NCI-H146 treated with DMSO at 0.1 percent for 48 hours (cell line): ENCODE data around the gene INHA.

Experiments
- DNase-seq: peaks from one replicate; lab custom pipeline; 2025; ENCODE audit not compliant: unreplicated experiment; lab: John Stamatoyannopoulos, UW

Gene INHA

DNA sequence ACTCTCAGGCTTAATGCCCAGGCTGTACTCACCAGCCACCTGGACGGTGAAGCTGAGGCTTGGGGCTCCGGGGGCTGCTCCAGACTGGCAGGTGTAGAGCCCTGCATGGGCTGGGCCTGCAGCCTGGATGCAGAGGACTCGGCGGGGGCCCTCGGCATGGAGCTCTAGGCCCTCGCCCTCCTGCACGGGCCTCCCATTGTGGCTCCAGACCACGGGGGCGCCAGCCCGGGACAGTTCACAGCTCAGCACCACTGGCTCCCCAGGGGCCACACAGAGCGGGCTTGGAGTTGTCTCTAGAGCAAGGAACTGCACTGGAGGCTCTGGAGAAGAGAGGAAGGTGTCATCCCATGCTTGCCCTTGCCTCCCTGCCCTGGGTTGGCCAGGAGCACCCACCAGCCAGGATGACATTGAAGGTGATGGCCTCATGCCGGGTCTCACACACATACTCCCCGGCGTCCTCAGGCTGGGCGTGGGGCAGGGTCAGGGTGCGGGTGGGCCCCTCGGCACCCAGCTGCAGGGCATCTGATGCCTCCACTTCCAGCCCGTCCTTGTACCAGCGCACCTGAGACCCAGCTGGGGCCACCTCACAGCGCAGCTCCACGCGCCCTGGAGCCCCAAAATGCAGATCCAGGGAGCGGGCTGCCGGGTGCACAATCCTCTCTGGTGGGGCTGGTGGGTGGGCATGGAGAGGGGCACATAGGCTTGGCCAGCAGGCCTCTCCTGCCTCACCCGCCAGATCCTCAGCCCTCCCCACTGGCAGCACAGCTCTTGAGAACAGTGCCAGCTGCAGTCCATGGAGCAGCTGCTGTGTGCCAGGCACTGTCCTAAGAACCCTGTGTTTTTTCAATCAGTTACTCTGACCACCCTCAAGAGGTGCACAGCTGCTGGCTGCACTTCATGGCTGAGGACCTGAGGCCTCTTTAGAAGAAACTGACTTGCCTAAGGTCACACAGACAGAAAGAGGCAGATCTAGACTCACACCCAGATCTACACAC is 14.0 kb upstream of the INHA start:
- DNase-seq = no peak

DNA sequence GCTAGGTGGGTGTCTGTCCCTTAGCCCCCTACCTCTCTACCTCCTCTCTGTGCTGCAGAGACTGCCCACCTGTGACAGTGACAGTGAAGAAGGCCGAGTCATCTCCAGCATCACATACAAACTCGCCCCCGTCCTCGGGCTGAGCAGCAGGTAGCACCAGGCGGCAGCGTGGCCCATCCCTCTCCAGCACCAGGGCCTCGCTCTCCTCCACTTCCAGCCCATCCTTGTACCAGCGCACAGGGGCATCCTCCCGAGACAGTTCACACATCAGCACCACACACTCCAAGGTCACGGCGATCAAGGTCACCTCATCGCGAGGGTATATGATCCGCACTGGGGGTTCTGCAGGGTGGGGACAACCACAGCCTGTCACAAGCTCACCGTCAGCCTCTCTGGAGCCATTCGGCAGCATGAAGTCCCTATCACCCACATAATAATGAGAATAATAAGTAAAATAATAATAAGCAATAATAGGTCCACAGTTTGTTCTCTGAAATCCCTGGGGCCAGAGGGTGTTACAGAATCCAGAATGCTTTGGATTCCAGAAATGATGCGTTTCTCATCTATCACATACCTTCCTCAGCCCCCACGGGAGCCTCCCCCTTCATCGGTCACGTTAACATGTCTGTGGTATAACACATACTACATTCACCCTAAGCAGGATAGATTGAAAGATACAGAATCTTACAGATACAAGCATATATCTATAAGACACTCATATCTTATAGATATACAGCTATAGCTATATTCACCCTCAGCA is 12.8 kb upstream of the INHA start:
- no peak for DNase-seq

DNA sequence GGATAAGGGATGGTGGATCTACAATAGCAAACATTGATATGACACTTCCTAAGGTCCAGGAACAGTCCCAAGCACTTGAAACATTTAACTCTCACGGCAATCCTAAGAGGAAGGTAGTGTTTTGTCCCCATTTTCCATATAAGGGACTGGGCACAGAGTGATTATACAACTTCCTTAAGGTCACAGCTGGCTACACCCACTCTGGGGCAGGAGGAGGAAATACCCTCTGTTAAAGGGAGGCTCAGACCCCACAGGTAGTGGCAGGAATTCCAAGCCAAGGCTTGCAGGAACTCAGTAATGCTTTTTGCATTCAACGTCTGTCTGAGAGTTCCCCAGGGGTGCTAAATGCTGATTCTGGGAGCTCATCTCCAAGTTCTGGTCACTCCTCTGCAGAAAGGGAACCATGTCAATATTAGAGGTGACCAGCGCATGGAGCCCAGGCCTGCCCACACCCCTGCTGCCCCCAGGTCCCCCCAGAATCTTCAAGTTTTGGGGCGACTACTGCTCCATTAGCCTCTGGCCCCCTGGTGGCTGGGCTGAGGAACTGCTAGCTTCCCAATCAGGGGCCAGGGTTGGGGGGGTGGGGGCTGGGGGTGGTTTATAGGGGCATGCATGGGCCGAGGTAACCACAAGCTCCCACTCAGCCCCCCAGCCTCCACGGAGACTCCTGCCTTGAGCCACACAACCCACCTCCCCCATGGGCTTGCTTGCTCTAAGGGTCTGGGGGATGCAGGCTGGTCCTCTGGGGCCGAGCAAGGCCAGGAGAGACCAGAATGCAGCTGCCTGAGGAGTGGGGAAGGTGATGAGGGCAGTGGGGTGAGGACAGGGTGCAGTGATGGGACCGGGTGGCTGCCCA is 11.8 kb upstream of the INHA start:
- DNase-seq = no peak

DNA sequence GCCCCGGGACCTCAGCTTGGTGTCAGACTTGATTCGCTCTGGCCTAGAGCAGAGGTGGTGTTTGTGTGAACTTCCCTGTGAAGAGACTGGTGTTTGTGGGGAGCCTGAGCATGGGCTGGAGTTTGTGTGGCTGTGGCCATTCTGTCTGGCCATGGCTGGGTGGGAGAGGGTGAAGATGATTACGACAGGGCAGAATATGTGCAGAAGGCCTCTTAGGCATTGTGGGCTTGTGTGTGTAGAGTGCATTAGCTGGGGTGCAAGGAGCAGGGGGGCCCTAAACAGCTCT is 11.3 kb upstream of the INHA start:
- DNase-seq = no peak

DNA sequence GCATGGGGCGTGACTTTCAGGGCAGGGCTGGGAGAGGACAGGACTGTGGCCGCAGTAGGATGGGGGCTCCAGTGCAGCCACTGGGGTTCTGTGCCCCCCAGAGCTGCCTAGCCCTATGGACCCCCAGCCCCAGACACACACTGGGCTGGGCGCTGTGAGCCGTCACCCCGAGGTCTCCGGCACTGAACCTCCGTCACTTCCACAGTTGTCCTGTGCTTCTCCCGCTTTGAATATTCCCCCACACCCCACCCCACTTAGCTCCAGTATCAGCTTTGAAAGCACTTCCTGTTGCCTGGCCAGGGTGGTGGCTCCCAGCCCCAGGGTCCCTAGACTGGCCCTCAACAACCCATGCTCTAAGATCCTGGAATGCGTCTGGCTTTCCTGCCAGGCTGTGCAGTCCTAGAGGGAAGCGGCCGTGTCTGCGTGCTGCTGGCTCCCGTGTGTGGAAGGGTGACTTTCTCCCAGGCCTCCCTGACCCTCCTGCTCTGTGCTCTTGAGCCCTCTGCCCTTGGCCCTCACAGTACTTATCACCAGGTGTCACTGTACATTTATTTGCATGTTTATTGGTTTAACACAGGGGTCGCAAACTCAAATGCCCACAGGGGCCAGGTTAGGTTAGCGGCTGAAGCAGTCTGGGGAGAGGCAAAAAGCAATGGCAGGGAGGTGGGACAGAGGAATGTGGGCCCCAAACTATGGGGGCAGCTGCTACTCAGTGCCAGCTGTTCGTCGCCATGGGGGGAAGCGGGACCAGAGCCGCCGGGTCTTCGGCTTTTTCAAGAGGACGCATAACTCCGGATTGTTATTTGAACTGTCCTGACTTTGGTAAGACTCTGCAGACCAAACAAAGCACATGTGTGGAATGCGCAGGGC is 10.7 kb upstream of the INHA start:
- no peak for DNase-seq

DNA sequence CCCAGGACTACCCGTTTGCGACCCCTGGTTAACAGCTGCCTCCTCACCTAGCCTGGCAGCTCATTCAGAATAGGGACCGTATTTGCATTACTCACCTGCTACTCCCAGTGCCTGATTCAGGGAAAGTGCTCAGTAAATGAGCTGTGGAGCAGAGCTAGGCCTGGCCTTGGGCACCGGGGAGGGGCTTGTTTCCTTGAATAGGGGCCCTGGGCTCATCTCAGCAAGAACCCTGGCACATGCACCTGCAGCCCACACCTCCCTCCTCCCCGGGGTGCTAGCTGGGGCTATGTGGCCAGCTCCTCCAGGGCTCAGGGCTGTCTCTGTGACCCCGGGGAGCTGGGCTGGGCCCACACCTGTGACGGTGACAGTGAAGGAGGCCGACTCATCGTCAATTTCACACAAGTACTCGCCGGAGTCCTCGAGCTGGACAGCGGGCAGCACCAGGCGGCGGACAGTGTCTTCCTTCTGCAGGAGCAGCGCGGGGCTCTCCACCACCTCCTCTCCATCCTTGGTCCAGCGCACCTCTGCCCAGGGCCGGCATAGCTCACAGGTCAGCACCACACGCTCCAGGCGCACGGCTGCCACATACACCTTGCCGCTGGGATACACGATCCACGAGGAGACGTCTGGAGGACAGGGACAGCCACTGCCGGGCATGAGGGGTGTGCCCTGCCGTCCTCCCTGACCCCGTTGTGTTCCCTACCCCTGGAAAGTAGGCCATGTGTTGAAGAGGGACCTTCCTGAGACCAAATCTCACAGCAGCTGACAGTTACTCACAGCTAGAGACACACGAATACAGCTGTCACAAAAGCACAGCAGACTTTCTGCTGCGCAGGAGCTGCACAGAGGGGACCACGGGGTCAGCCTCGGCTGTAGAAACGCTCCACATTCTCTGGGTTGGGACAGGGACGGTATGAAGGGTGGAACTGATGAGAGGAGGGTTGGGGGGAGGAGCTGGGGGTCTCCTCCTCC is 9.8 kb upstream of the INHA start:
- DNase-seq = no peak

DNA sequence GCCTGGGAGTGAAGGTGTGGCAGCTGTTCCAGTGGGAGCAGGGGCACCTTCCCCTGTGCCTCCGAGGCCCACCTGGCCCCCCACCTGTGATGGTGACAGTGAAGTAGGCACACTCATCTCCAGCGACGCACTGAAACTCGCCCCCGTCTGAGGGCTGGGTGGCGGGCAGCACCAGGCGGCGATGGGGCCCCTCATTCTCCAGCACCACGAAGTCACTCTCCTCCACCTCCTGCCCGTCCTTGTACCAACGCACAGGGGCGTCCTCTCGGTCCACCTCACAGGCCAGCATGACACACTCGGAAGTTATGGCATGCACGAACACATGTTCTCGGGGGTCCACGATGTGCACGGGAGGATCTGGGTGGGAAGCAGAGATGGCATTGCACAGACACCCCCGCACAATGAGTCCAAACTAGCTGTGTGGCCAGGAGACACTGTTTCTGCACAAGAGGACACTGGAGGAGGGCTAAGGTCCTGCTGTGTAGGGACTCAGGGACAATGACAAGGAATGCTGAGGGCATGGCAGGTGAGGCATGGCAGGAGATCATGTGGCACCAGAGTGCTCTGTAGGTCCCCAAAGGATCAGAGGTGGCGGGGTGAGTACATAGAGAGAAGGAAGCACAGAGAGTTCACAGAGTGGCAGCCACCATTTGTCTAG is 8.7 kb upstream of the INHA start:
- no peak for DNase-seq

GRCh38 chr2:219565130-219566080 is 6.7 kb upstream of the INHA start:
- no peak for DNase-seq

DNA sequence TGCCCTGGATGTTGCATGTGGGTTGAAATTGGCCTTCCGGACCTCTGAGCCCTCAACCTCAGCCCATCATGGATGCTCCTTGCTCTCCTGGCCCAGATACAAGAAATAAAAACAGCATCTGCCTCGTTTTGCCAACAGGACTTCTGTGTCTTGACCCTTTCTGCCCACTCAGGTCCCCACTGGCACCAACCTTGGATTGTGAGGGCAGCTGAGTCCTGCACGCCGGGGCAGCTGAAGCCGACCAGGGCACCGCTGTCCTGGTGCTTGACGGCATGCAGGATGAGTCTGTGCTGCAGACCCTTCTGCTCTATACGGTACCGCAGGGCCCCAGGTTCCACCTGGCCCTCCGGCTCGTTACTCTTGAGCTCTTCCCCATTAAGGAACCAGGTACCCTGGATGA is 5.5 kb upstream of the INHA start:
- no peak for DNase-seq

DNA sequence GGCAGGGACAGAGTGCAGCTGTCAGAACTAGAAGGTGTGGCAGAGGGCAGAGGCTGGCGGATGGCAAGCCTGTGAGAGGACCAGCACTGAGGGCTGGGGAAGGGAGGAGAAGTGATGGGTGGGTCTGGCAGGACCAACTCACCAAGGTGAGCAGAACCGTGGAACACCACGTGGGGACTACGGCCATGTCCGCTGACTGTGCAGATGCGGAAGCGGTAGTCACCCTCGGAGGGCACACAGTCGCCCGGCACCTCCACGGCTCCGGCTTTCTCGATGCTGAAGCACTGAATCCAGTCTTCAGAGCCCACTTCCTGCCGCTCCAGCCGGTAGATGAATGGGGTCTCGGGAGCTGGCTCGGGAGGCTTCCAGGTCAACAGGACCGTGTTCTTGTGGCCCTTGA is 5.0 kb upstream of the INHA start:
- no peak for DNase-seq

GRCh38 chr2:219567791-219568361 is 4.2 kb upstream of the INHA start:
- no peak for DNase-seq

- DNase-seq = no peak
These were observed 3.1 kb upstream of the INHA start for GRCh38 chr2:219569041-219569440.

DNA sequence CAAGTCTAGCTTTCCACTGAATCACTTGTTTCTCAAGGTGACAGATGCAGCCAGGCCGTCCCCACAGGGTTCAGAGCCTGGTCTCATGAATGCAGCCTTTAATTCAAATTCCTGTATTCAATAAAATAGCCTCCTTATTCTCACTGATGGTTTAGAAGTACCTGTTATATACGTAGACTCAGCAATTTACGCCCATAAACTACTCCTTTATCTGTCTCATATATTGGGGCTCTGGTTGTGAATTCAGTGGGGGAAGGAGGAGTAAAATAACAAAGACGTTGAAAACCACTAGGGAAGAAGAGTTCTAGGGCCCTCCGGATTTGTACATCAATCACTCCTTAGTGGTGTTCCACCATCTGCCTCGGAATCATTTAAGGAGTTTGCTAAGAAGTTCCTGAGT is 2.5 kb upstream of the INHA start:
- no peak for DNase-seq

DNA sequence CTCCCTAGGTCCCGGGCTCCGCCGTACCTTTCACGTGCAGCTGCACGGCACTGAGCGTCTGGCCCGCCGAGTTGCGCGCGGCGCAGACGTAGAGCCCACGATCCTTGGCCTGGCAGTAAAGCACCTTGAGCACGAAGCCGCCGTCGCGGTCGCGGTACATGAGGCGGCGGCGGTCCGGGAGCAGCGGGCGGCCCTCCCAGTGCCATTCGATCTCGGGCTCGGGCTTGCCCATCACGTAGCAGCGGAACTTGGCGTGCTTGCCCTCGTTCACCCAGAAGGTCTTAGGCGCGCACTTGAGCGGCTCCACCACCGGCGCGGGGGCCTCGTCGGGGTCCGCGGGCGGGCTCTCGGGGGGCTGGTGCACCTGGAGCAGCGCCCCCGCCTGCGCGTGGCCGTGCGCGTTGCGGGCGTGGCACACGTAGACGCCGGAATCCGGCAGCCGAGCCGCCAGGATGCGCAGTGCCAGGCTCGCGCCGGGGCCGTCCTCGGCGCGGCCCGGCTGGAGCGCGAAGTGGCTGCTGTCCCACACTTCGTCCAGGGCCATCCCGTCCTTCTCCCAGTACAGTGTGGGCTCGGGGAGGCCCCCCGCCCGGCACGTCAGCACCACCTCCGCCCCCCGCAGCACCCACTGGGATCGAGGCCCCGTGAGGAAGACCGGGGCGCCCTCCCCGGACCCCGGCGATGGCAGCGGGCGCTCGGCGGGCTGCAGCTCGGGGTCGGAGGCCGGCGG is 1.8 kb upstream of the INHA start:
- DNase-seq = no peak

GRCh38 chr2:219570924-219571310 is 1.2 kb upstream of the INHA start:
- DNase-seq = no peak

DNA sequence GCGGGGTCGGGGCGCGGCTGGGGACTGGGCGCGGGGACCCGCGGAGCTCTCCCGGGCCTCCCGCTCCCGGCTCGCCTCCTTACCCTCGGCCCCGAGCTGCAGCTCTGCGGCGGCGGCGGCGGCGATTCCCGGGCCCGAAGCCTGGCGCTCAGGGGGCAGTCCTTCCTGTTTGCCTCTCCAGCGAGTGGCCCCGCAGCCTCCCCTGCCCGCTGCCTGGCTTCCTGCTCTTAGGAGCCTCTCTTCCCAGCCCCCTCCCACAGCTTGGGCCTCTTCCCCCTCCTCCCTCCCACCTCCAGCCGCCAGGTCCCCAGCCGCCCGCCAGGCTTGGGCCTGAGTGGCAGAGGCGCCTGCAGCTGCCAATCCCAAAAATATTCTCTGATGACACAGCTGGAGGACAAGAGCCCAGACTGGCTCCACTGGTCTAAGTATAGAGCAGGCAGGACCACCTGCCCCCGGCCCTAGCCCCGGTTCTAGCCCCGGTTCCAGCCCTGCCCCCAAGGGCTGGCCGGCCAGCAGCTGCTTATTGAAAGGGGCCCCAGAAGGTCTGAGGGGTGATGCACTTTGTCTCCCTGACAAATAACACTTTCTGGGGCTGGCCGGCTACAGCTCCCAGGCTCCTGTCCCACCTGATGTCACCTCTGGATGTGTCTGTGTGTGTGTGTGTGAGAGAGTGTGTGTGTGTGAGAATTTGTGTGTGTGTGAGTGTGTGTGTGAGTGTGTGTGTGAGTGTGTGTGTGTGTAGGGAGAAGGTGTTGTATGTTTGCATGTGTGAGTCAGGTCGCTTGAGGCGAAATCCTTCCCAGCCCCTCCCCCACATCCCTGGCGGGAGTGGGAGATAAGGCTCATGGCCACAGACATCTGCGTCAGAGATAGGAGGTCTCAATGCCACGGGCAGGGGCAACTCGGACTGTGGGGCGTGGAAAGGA is 536 bp upstream of the INHA start, which contains the start of gene OBSL1:
OBSL1 (minus strand) TSS at position 229 of the 926 bp plus-strand sequence. CDS start 307 bp downstream, outside the sequence.
- peak; percentile 77 for DNase-seq
